HCT116 (cell line): Measurements from ENCODE around the gene SLC6A11.

Experiments
- CEBPB ChIP-seq: IDR thresholded peaks from 2 replicates; pipeline ENCODE4 v1.6.1; 2012; ENCODE audit warnings: low read depth
- CTCF ChIP-seq, 3 experiments: fragments of 200-600 bp in 1 of 3; sonication (generic) in 1 of 3; IDR thresholded peaks in 2 of 3; conservative IDR thresholded peaks in 1 of 3; 2 replicates each; pipeline ENCODE4 v1.5.1; 2012 to 2017; ENCODE audit warnings: low read depth in 2 of 3, low read length in 2 of 3, antibody characterized with exemption in 1 of 3, borderline replicate concordance in 1 of 3, control low read depth in 1 of 3, mild to moderate bottlenecking in 1 of 3, mixed read lengths in 1 of 3, mixed run types in 1 of 3, moderate library complexity in 1 of 3; ENCODE audit not compliant: insufficient read depth in 1 of 3
- EZH2 ChIP-seq: fragments of 200-600 bp; sonication (generic); IDR thresholded peaks from 2 replicates; pipeline ENCODE4 v1.6.1; 2017; ENCODE audit warnings: antibody characterized with exemption, mixed run types
- EZH2phosphoT487 ChIP-seq: fragments of 200-600 bp; IDR thresholded peaks from 2 replicates; pipeline ENCODE4 v1.6.1; 2018; ENCODE audit warnings: antibody characterized with exemption, borderline replicate concordance
- JUND ChIP-seq: IDR thresholded peaks from 2 replicates; pipeline ENCODE4 v1.6.1; 2012
- POLR2A ChIP-seq: IDR thresholded peaks from 2 replicates; pipeline ENCODE4 v1.7.0; 2011; ENCODE audit warnings: borderline replicate concordance; ENCODE audit not compliant: insufficient read depth, insufficient read length; ENCODE audit errors: extremely low read depth
- POLR2AphosphoS5 ChIP-seq: IDR thresholded peaks from 2 replicates; pipeline ENCODE4 v1.6.1; 2011; ENCODE audit warnings: mild to moderate bottlenecking, low read depth, low read length, moderate library complexity
- RAD21 ChIP-seq: IDR thresholded peaks from 2 replicates; pipeline ENCODE4 v1.6.1; 2012; ENCODE audit warnings: low read depth, mild to moderate bottlenecking
- REST ChIP-seq: IDR thresholded peaks from 2 replicates; pipeline ENCODE4 v1.6.1; 2012; ENCODE audit warnings: low read depth
- TCF7L2 ChIP-seq: IDR thresholded peaks from 2 replicates; pipeline ENCODE4 v1.7.0; 2011; ENCODE audit warnings: borderline replicate concordance, inconsistent platforms; ENCODE audit not compliant: insufficient read depth, insufficient read length; ENCODE audit errors: extremely low read depth
- YY1 ChIP-seq: IDR thresholded peaks from 2 replicates; pipeline ENCODE4 v1.6.1; 2011; ENCODE audit warnings: low read length, low read depth, moderate library complexity, mild to moderate bottlenecking; ENCODE audit not compliant: insufficient replicate concordance; ENCODE audit errors: extremely low read depth

- TF ChIP-seq YY1 (no peak), CTCF (IDR thresholded peaks at IDR 0.05 in 2 of 3, conservative IDR thresholded peaks at IDR 0.05 in 1 of 3; ENCODE audit: borderline replicate concordance in 1 of 3, insufficient read depth in 1 of 3, low read depth in 2 of 3, low read length in 2 of 3) (no peak), POLR2AphosphoS5 (no peak), EZH2 (no peak), REST (no peak), EZH2phosphoT487 (no peak), JUND (no peak), POLR2A (no peak), RAD21 (no peak), CEBPB (no peak), TCF7L2 (no peak)
Observed at GRCh38 chr3:10779293-10779805, 36.7 kb upstream of the SLC6A11 start.
